HepG2 (cell line): ENCODE data around the gene CLDN19. TPM values are rescaled to one million over a fixed set of nuclear protein-coding genes. Genes with fewer than 3 reads are reported as not detected.
A peak's percentile ranks its signal among the peaks of the same experiment; 100 is the strongest.

Experiments
- BATF2 ChIP-seq: sonication (generic); formaldehyde crosslinking; IDR thresholded peaks from 2 replicates; pipeline ENCODE4 v1.8.0; 2022; ENCODE audit warnings: mild to moderate bottlenecking, missing genetic modification reagents, moderate library complexity
- DMTF1 ChIP-seq: sonication (generic); formaldehyde crosslinking; IDR thresholded peaks from 2 replicates; pipeline ENCODE4 v1.4.0; 2020; ENCODE audit warnings: mild to moderate bottlenecking, missing genetic modification reagents
- EHMT2 ChIP-seq: fragments of 200-600 bp; sonication (generic); IDR thresholded peaks from 2 replicates; pipeline ENCODE4 v1.7.0; 2017; ENCODE audit warnings: antibody characterized with exemption, low read depth, low read length, borderline replicate concordance
- GFI1 ChIP-seq: sonication (generic); formaldehyde crosslinking; IDR thresholded peaks from 2 replicates; pipeline ENCODE4 v1.5.0; 2020; ENCODE audit warnings: missing genetic modification reagents, mild to moderate bottlenecking, borderline replicate concordance
- HDAC6 ChIP-seq: fragments of 200-600 bp; sonication (generic); IDR thresholded peaks from 2 replicates; pipeline ENCODE4 v1.7.0; 2017; ENCODE audit warnings: mild to moderate bottlenecking, antibody characterized with exemption, low read length, low read depth
- JUND ChIP-seq: sonication (generic); formaldehyde crosslinking; IDR thresholded peaks from 2 replicates; pipeline ENCODE4 v1.8.0; 2022; ENCODE audit warnings: mild to moderate bottlenecking, missing genetic modification reagents
- KLF6 ChIP-seq: IDR thresholded peaks from 2 replicates; pipeline ENCODE4 v1.8.0; 2016; ENCODE audit warnings: missing biosample characterization, missing genetic modification reagents
- KLF9 ChIP-seq: IDR thresholded peaks from 2 replicates; pipeline ENCODE4 v1.6.1; 2016; ENCODE audit warnings: low read depth
- MBNL3 ChIP-seq: fragments of 250-450 bp; sonication (Bioruptor Pico); conservative IDR thresholded peaks from 2 replicates; pipeline ENCODE4 v1.8.0; 2022; ENCODE audit warnings: mild to moderate bottlenecking, inconsistent platforms
- POLR2A ChIP-seq, 2 experiments: IDR thresholded peaks; 2 replicates each; pipeline ENCODE4 v1.6.1; 2011; ENCODE audit warnings: low read depth in 2 of 2, low read length in 2 of 2, mild to moderate bottlenecking in 1 of 2, moderate library complexity in 1 of 2; ENCODE audit not compliant: insufficient read depth in 1 of 2
- SP1 ChIP-seq, 2 experiments: fragments of 450-650 bp in 1 of 2; sonication (generic) in 1 of 2; formaldehyde crosslinking in 1 of 2; IDR thresholded peaks; 2 replicates each; pipeline versions ENCODE4 v1.4.0 to v1.6.1; 2016 to 2020; ENCODE audit warnings: missing genetic modification reagents in 1 of 2
- ZBTB46 ChIP-seq: sonication (generic); formaldehyde crosslinking; IDR thresholded peaks from 2 replicates; pipeline ENCODE4 v1.4.0; 2020; ENCODE audit warnings: mild to moderate bottlenecking, missing genetic modification reagents, borderline replicate concordance
- ZFP41 ChIP-seq: sonication (generic); formaldehyde crosslinking; IDR thresholded peaks from 2 replicates; pipeline ENCODE4 v1.4.0; 2020; ENCODE audit warnings: mild to moderate bottlenecking, missing genetic modification reagents, borderline replicate concordance
- ZFP82 ChIP-seq: sonication (generic); formaldehyde crosslinking; IDR thresholded peaks from 2 replicates; pipeline ENCODE4 v1.5.1; 2020; ENCODE audit warnings: mild to moderate bottlenecking, missing genetic modification reagents, borderline replicate concordance
- ZNF205 ChIP-seq: IDR thresholded peaks from 2 replicates; pipeline ENCODE4 v1.6.1; 2018; ENCODE audit warnings: missing biosample characterization, missing genetic modification reagents
- ZNF207 ChIP-seq: fragments of 450-650 bp; IDR thresholded peaks from 2 replicates; pipeline ENCODE4 v1.6.1; 2016; ENCODE audit warnings: antibody characterized with exemption, borderline replicate concordance
- ZNF775 ChIP-seq: sonication (generic); formaldehyde crosslinking; IDR thresholded peaks from 2 replicates; pipeline ENCODE4 v1.4.0; 2020; ENCODE audit warnings: missing genetic modification reagents, mild to moderate bottlenecking, moderate library complexity, borderline replicate concordance
- ZNF800 ChIP-seq: sonication (generic); formaldehyde crosslinking; IDR thresholded peaks from 2 replicates; pipeline ENCODE4 v1.4.0; 2020; ENCODE audit warnings: missing genetic modification reagents
- ZNF841 ChIP-seq: sonication (generic); formaldehyde crosslinking; IDR thresholded peaks from 2 replicates; pipeline ENCODE4 v1.8.1; 2023; ENCODE audit warnings: missing genetic modification reagents, borderline replicate concordance
- ZNF879 ChIP-seq: sonication (generic); formaldehyde crosslinking; IDR thresholded peaks from 2 replicates; pipeline ENCODE4 v1.8.1; 2023; ENCODE audit warnings: missing genetic modification reagents
- polyA plus RNA-seq, 8 experiments: library from polyadenylated mRNA; depleted of rRNA in 3 of 8; stranded (reverse) in 7 of 8; unstranded in 1 of 8; fragments of >200 nt; fragmentation: Illumina TruSeq in 4 of 8; extraction: Trizol in 4 of 8; gene quantifications; 2 replicates each; pipeline versions ENCODE4 v1.2.1 to v1.2.3, GENCODE V29; 2011 to 2016; ENCODE audit warnings: low read depth in 4 of 8, missing spikeins in 1 of 8, mixed read lengths in 1 of 8; ENCODE audit not compliant: insufficient read depth in 1 of 8
- total RNA-seq, 5 experiments: library from RNA; depleted of rRNA; stranded (reverse); fragments of >200 nt; fragmentation: Illumina TruSeq; extraction: Trizol; gene quantifications; 2 replicates each; pipeline ENCODE4 v1.2.3, GENCODE V29; 2016; ENCODE audit warnings: low read depth in 1 of 5
- TF ChIP-seq, protein P1 (sequence below): sonication (generic); formaldehyde crosslinking; IDR thresholded peaks from 2 replicates; pipeline ENCODE4 v1.4.0; 2020; ENCODE audit warnings: missing genetic modification reagents, borderline replicate concordance

CLDN19 gene
- total and polyA plus RNA-seq, 2 of the 13 experiments (the other 11 are each of a cell fraction or from before 2014, with no cell fraction given), result 5.0 to 7.6 TPM

DNA sequence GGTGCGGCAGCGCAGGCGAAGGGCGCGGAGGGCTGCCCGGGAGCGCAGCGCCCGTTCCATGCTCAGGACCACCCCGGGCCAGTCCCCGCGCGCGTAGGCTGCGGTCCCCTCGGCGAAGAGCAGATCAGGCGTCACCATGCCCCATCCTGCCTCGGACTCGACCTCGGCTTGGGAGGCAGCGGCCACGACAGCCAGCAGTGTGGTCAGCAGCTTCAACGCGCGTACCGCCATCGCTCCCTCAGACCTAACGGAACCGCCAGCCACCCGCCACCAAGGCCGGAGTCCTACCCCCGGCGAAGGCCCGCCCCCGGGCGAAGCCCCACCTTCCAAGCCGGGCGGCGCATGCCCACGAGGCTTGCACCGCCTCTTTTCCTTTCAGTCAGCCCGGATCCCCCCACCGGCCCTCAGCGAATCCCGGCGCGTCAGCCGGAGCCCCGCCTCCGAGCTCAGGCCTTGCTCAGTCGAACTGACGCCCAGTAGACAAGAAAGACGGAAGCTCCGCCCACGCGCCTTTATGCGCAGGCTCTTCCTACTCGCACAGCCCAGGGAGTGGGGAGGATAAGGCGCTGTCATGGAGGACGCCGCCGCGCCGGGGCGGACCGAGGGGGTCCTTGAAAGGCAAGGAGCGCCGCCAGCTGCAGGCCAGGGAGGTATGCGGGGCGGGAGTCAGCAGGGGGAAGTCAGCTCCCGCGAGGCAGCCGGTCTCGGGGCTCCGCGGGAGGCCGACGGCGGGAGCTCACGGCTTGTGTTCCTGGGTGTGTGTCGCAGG is 26.9 kb upstream of the CLDN19 start, which contains the start of the genes C1orf50 and P3H1 (continued):
- TF ChIP-seq DMTF1 (CRISPR knock-in tag) (0 out of 2 replicates have a peak, but pooled peaks have one; percentile 6), SP1 (IDR thresholded peaks at IDR 0.05) (no peak), SP1 (CRISPR knock-in tag; IDR thresholded peaks at IDR 0.05) (peak; percentile 23; the same call in 1 of the 2 replicates), ZNF775 (CRISPR knock-in tag) (no peak), ZNF879 (CRISPR knock-in tag) (no peak), ZNF205 (CRISPR knock-in tag) (no peak), ZFP41 (CRISPR knock-in tag) (no peak), ZFP82 (CRISPR knock-in tag) (no peak), EHMT2 (no peak), KLF6 (CRISPR knock-in tag) (0 out of 2 replicates have a peak, but pooled peaks have one; percentile 27), GFI1 (CRISPR knock-in tag) (peak; percentile 35; the same call in 1 of the 2 replicates), ZBTB46 (CRISPR knock-in tag) (no peak), ZNF841 (CRISPR knock-in tag) (no peak), ZNF207 (no peak), HDAC6 (no peak), KLF9 (CRISPR knock-in tag) (peak; percentile 29; the same call in 1 of the 2 replicates), MBNL3 (no peak), BATF2 (CRISPR knock-in tag) (no peak), POLR2A (IDR thresholded peaks at IDR 0.05; ENCODE audit: insufficient read depth in 1 of 2, low read depth in 2 of 2, low read length in 2 of 2) (peak; percentile 86 to 95), JUND (CRISPR knock-in tag) (0 out of 2 replicates have a peak, but pooled peaks have one; percentile 21), ZNF800 (CRISPR knock-in tag) (no peak)
- TF ChIP-seq, protein P1, sequence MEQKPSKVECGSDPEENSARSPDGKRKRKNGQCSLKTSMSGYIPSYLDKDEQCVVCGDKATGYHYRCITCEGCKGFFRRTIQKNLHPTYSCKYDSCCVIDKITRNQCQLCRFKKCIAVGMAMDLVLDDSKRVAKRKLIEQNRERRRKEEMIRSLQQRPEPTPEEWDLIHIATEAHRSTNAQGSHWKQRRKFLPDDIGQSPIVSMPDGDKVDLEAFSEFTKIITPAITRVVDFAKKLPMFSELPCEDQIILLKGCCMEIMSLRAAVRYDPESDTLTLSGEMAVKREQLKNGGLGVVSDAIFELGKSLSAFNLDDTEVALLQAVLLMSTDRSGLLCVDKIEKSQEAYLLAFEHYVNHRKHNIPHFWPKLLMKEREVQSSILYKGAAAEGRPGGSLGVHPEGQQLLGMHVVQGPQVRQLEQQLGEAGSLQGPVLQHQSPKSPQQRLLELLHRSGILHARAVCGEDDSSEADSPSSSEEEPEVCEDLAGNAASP (CRISPR knock-in tag), result no peak; the same call in 1 of the 2 replicates
